NCI-H1105 (cell line): ENCODE measurements around the gene UBE4A.

Source experiments
- DNase-seq: peaks from one replicate; lab custom pipeline; 2025; lab: John Stamatoyannopoulos, UW

The UBE4A gene, protein sequence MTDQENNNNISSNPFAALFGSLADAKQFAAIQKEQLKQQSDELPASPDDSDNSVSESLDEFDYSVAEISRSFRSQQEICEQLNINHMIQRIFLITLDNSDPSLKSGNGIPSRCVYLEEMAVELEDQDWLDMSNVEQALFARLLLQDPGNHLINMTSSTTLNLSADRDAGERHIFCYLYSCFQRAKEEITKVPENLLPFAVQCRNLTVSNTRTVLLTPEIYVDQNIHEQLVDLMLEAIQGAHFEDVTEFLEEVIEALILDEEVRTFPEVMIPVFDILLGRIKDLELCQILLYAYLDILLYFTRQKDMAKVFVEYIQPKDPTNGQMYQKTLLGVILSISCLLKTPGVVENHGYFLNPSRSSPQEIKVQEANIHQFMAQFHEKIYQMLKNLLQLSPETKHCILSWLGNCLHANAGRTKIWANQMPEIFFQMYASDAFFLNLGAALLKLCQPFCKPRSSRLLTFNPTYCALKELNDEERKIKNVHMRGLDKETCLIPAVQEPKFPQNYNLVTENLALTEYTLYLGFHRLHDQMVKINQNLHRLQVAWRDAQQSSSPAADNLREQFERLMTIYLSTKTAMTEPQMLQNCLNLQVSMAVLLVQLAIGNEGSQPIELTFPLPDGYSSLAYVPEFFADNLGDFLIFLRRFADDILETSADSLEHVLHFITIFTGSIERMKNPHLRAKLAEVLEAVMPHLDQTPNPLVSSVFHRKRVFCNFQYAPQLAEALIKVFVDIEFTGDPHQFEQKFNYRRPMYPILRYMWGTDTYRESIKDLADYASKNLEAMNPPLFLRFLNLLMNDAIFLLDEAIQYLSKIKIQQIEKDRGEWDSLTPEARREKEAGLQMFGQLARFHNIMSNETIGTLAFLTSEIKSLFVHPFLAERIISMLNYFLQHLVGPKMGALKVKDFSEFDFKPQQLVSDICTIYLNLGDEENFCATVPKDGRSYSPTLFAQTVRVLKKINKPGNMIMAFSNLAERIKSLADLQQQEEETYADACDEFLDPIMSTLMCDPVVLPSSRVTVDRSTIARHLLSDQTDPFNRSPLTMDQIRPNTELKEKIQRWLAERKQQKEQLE

DNA sequence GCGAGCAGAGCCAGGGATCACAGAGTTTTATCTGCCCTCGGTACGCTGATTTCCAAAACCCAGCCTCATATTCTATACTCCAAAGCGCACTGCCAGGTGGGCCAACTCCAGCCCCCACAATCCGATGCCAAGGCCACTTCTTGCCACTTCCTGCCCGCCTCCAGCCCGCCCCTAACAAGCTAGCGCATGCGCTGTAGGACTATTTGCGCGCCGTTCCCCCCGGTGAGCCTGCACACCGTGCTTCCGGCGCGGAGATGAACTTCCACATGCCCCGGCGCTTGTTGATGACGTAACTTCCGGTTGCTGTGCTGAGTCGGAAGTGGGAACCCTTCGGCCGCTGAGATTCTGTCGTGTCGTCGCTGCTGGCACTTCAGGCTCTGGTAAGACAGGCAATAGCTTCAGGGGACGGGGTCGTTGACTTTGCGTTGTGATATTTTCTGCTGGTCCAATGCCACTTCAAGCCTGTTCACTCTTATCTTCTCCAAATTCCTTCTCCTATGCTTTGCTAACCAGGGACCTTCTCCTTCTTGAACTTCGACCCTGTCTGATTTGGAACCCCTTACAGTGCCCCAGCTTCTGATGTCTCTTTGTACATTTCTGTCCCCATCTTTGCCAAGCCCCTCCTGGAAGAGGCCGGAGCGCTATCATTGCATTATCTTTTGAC, at the start of gene UBE4A:
Gene UBE4A (plus strand): TSS at position 306 of the 664 bp plus-strand sequence. CDS start 5,481 bp downstream, outside the sequence.
- peak; percentile 96 for DNase-seq

DNA sequence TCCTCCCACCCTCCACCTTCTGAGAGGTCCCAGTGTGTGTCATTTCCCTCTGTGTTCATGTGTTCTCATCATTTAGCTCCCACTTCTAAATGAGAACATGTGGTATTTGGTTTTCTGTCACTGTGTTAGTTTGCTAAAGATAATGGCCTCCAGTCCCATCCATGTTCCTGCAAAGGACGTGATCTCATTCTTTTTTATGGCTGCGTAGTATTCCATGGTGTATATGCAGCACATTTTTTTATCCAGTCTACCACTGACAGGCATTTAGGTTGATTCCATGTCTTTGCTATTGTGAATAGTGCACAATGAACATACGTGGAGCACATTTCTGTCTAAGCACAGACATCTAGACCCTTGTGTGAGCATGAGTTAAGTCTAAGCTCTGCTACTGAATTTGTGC, 49.1 kb upstream of the UBE4A start:
- DNase-seq, result no peak

DNA sequence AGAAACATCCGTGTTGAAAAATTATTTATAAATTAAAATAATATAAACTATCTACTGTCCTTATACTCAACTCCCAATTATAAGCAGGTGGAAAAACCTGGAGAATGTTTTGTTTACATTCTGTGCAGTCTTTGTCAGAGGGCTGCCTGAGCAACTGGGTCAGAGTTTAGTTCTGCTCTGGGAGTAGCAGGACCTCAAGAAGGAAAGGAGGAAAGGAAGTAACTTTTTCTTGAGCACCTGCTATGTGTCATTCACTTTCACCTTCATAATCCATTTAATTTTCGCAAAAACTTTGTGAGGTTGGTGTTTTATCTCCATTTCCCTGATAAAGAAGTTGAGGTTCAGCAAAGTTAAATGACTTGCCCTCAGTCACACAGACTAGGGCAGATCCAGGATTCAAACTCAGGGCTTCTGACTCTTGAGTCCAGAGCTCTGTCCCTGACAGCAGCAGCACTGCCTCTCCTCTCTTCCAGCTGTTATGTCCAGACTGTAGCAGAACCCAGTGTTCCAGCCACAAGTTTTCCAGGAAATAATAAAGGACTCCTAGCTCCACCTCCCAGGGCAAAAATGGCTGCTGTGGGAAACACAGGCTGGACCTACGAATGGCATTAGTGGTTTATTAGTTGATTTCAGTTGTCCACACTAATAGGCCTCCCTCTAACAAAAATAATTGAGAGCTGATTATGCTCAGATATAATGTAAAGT, 48.5 kb upstream of the UBE4A start:
- no peak for DNase-seq

DNA sequence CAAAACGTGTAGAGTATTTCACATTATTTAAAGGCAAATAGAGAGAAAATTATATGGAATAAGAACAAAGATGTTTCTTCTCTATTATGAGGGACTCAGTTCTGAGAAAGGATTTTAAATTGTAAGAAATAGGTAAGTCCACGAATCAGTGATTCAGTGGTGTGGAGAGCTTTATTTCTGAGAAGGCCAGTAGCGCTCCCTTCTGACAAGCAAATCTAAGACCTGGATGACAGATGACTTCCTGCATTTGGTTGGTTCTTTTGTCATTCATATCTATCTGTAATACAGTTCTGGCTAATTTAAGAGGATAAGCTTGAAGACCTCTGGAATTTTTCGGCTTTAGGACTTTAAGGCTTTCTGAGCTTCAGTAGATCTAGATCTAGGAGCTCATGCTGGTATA, 47.9 kb upstream of the UBE4A start:
- DNase-seq, result no peak

DNA sequence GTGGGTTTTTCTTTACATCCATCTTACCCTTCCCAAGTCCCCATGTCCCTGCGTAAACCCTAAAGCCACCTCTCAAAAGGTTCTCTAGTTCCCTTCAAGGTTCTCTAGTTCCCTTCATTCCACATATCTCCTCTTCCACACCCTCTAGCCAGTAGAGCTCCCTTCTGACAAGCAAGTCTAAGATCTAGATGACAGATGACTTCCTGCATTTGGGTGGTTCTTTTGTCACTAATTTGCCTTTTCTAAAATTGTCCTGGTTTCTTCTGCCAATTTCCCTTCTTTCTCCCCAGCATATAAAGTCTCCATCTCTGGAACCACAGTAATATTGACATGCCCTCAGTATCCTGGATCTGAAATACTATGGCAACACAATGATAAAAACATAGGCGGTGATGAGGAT, 47.1 kb upstream of the UBE4A start:
- no peak for DNase-seq

GRCh38 chr11:118313242-118313641, 46.2 kb upstream of the UBE4A start:
- no peak for DNase-seq

DNA sequence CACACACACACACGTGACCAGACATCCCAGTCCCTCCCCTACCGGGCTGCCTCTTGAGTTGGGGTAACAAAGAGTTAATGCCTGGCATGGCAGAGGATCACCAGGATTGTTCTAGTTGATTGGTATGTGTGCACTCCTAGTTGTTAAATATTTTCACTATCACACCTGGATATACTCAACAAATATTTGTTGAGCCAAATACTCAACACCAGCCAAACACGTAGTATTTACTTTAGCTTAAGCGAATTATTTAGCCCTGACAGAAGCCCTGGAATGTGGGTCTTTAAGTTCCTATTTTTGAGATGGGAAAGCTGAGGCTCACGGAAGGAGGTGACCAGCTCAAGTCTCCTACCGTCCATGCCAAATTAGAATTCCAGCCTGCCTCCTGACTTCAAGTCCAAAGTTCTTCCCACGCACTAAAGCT, 44.4 kb upstream of the UBE4A start:
- no peak for DNase-seq

DNA sequence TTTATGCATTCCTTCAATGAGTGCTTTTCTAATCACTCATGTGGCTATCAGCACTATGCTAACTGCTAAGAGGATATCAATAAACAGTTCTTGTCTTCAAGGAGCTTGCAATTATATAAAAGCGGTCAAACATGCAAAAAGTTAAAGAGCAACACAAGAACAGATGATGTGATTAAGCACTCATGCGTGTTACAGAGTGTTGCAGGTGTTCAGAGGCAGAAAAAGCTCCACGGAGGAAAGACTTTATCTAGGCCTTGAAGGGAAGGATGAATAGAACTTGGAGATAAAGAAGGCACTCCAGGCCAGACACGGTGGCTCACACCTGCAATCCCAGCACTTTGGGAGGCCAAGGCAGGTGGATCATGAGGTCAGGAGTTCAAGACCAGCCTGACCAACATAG, 41.3 kb upstream of the UBE4A start:
- DNase-seq, result no peak

GRCh38 chr11:118318581-118319336, 40.6 kb upstream of the UBE4A start:
- no peak for DNase-seq

DNA sequence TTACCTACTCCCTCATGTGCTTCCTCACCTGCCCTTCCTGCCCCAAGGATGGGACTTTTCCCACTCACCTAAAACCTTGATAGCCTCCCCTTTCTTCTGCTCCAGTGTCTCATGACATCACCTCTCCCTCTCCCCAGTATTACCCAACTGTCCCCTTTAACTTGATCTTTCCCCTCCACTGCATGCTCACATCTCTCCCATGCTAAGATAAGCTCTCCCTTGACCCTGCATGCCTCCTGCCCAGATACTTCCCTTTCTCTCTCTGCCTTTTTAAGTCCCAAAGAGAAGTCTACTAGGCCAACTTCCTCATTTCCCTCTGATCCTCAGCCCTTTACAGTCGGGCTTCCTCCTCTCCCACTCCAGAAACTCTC, 40.1 kb upstream of the UBE4A start:
- DNase-seq, result no peak

GRCh38 chr11:118320515-118320914, 38.9 kb upstream of the UBE4A start:
- DNase-seq, result no peak

GRCh38 chr11:118321386-118322082, 37.9 kb upstream of the UBE4A start:
- no peak for DNase-seq

GRCh38 chr11:118322721-118323120, 36.7 kb upstream of the UBE4A start:
- no peak for DNase-seq

DNA sequence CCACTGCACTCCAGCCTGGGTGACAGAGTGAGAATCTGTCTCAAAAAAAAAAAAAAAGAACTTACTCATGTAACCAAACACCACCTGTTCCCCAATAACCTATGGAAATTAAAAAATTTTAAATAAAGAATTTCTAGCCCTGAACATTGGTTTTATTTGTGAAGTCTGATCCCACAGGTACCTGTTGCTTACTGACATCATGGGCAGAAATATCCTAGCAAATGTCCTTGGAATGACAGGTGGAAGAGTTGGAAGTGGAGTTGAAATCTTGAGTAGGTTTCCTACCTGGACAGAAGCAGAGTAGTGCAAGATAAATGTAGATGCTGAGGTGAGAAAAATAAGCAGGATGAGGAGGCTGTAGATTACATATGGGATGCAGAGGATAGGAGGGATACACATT, 34.1 kb upstream of the UBE4A start:
- no peak for DNase-seq

DNA sequence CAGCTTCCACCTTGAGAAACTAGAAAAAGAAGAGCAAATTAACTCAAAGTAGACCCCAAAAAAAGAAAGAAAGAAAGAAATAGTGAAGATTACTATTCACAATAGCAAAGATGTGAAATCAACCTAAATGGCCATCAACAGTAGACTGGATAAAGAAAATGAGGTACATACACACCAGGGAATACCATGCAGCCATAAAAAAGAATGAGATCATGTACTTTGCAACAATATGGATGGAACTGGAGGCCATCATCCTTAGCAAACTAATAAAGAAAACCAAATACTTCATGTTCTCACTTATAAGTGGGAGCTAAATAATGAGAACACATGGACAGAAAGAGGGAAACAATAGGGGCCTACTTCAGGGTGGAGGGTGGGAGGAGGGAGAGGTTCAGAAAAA, 30.7 kb upstream of the UBE4A start:
- DNase-seq, result no peak

- DNase-seq, result no peak
Measured at GRCh38 chr11:118334745-118335144, 24.7 kb upstream of the UBE4A start.

DNA sequence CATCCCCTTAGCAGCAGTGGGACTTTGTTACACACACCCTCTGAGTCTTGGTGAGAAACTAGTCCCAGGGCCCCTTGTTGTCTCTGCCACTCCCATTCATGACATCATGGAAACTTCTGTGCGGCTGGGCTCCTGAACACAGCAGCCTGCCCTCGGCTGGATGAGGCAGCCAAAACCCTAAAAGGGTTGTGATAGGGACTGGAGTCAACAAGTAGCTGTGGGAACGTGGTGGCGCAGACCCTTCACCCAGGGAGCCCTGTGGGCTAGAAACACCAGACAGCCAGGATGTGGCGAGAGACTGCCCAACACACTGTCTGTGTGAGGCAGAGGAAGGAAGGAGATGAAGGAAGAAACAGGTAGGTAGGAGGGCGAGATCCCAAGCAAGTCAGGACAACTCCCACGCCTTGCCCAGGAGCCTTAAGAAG, 20.8 kb upstream of the UBE4A start:
- no peak for DNase-seq

- no peak for DNase-seq
Measured at GRCh38 chr11:118339281-118339961, 20.0 kb upstream of the UBE4A start.

DNA sequence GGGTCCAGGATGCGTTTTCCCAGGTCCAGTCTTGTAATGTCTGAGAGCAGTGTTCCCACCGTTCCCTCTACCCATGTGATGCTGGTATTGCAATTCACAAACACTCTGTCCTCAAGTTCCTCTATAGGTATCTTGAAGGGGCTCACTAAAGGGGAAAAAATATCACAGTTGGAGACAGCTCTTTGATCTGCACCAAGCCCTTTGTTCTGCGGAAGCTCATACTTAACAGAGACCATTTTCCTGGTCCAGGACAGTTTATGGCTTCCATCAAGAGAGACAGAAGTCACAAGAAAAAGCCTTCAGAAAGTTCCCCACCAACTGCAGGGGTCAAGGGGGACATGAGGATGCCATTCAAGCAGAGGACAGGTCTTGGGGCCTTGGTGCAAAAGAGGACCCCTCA, 19.0 kb upstream of the UBE4A start:
- no peak for DNase-seq

DNA sequence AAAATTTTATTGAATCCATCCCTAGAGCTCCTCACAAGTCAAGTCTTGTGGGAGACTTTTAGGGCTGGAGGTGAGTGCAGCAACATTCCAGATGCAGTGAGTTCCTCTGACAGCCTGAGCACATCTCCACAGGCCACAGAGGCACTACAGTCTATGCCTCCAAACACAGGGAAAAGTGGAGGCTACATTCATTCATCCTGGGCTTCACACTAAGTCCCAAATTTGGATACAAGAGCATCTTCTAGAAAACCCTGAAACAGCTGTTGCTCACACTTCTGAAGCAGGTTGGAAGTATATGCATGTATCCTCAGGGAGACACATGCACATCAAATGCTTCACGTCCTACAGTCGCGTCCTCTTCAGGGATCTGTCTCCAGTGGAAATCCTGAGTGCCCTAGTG, 18.1 kb upstream of the UBE4A start:
- DNase-seq, result no peak
